KBM-7 (cell line): ENCODE measurements around the gene MAGED2.
"Not testable (repeated sequence)": the region's sequence is repeated elsewhere in the genome, so short reads cannot be mapped to it uniquely, and the experiment has no call there.

Experiments used
- DNase-seq: peaks from one replicate; pipeline ENCODE4 v3.0.0-alpha.2; 2015
- in situ Hi-C: fragments of 300-500 bp; cut with MboI; formaldehyde crosslinking; loops from 2 replicates; pipeline ENCODE4 v1.14.3; 2020; ENCODE audit warnings: low sequenced_read_pairs, low pct_unique_long_range_greater_than_20kb, mixed read lengths

The MAGED2 gene

GRCh38 chrX:54811301-54811885, 3.8 kb downstream of the MAGED2 start:
- DNase-seq, result no peak
- in situ Hi-C loops, result no loop called here

GRCh38 chrX:54812306-54812705, 4.8 kb downstream of the MAGED2 start:
- DNase-seq, result no peak
- in situ Hi-C loops, result no loop called here

- in situ Hi-C loops, result no loop called here
- no peak for DNase-seq
Observed at GRCh38 chrX:54817220-54817820, 9.8 kb downstream of the MAGED2 start.

GRCh38 chrX:54818221-54818620, 10.7 kb downstream of the MAGED2 start:
- in situ Hi-C loops, result no loop called here
- DNase-seq, result no peak

GRCh38 chrX:54819201-54819600, 11.7 kb downstream of the MAGED2 start:
- in situ Hi-C loops, result no loop called here
- DNase-seq, result no peak

- no peak for DNase-seq
- in situ Hi-C loops, result no loop called here
Observed at GRCh38 chrX:54820737-54821136, 13.2 kb downstream of the MAGED2 start.

GRCh38 chrX:54821310-54821709, 13.8 kb downstream of the MAGED2 start:
- no peak for DNase-seq
- in situ Hi-C loops, result no loop called here

- no peak for DNase-seq
- in situ Hi-C loops, result no loop called here
Observed at GRCh38 chrX:54824195-54824594, 16.6 kb downstream of the MAGED2 start.

GRCh38 chrX:54824722-54825121, 17.2 kb downstream of the MAGED2 start:
- in situ Hi-C loops, result no loop called here
- no peak for DNase-seq

GRCh38 chrX:54825716-54826438, 18.3 kb downstream of the MAGED2 start:
- DNase-seq, result peak; percentile 33

GRCh38 chrX:54826598-54826997, 19.1 kb downstream of the MAGED2 start:
- DNase-seq, result no peak
- in situ Hi-C loops, result no loop called here

More at GRCh38 chrX:54825716-54826438, 18.3 kb downstream of the MAGED2 start:
- in situ Hi-C loops, result no loop called here

GRCh38 chrX:54838583-54838982, 31.0 kb downstream of the MAGED2 start:
- in situ Hi-C loops, result no loop called here
- DNase-seq, result no peak

- DNase-seq, in situ Hi-C loops: not testable (repeated sequence)
Observed at GRCh38 chrX:54841184-54841874, 33.8 kb downstream of the MAGED2 start.

- no peak for DNase-seq
- in situ Hi-C loops, result no loop called here
Observed at GRCh38 chrX:54842607-54843006, 35.1 kb downstream of the MAGED2 start.

GRCh38 chrX:54843050-54843449, 35.5 kb downstream of the MAGED2 start:
- in situ Hi-C loops, result no loop called here
- DNase-seq, result no peak

GRCh38 chrX:54847700-54848099, 40.2 kb downstream of the MAGED2 start:
- in situ Hi-C loops, DNase-seq: not testable (repeated sequence)

GRCh38 chrX:54865208-54865607, 57.7 kb downstream of the MAGED2 start:
- peak; percentile 30 for DNase-seq
- in situ Hi-C loops, result no loop called here
